Right lobe of liver (tissue), 6 donors: ENCODE data around the gene ENC1. TPM values are rescaled to one million over a fixed set of nuclear protein-coding genes. Genes with fewer than 3 reads are reported as not detected.

ENCODE experiments used
- ATAC-seq, 4 donors: fragments of 200-7000 bp; cut with Tn5 transposase; one replicate each; pipeline ENCODE4 v1.9.1; 2020; ENCODE audit warnings: mild to moderate bottlenecking in 4 of 4, moderate library complexity in 4 of 4
- DNase-seq, 3 donors: peaks; one replicate each; pipeline ENCODE4 v3.0.0-alpha.2; 2020
- H3K27ac ChIP-seq, 3 donors: fragments of 200-600 bp; one replicate each; pipeline ENCODE4 v1.8.0; 2022
- H3K27me3 ChIP-seq, 2 donors: fragments of 200-600 bp; one replicate each; pipeline ENCODE4 v1.8.0; 2022
- H3K36me3 ChIP-seq, 4 donors: fragments of 200-600 bp; sonication (generic) in 1 of 4; one replicate each; pipeline versions ENCODE4 v1.5.1 to v1.8.0; 2017 to 2022; ENCODE audit warnings: control low read depth in 1 of 4
- H3K4me1 ChIP-seq, 4 donors: fragments of 200-600 bp; sonication (generic) in 1 of 4; one replicate each; pipeline versions ENCODE4 v1.5.1 to v1.8.0; 2017 to 2022; ENCODE audit warnings: control low read depth in 1 of 4
- H3K4me3 ChIP-seq, 3 donors: fragments of 200-600 bp; one replicate each; pipeline ENCODE4 v1.8.0; 2022
- H3K9me3 ChIP-seq, 4 donors: fragments of 200-600 bp; sonication (generic) in 1 of 4; one replicate each; pipeline versions ENCODE4 v1.5.1 to v1.8.0; 2017 to 2022; ENCODE audit warnings: control low read depth in 1 of 4
- CTCF ChIP-seq, 4 donors: fragments of 200-600 bp in 3 of 4; fragments of 450-650 bp in 1 of 4; IDR thresholded peaks; one replicate each; pipeline versions ENCODE4 v1.5.1 to v1.8.0; 2016 to 2022; ENCODE audit warnings: antibody characterized with exemption in 4 of 4, mild to moderate bottlenecking in 2 of 4
- POLR2A ChIP-seq: fragments of 450-650 bp; IDR thresholded peaks from one replicate; pipeline ENCODE4 v1.6.1; 2017; ENCODE audit warnings: antibody characterized with exemption, mild to moderate bottlenecking
- WGBS: methylation state at CpG from one replicate; pipeline ENCODE4 v1.1.6; 2018; ENCODE audit warnings: low coverage, low lambda C conversion rate; ENCODE audit not compliant: insufficient coverage; ENCODE audit errors: missing lambda C conversion rate; 5-methylcytosine and 5-hydroxymethylcytosine counted together
- intact Hi-C, 2 donors: fragments of 100-400 bp; cut with DNase I; formaldehyde crosslinking; loops; one replicate each; pipeline versions ENCODE4 v1.11.2 to v1.14.1; 2022
- total RNA-seq, 6 experiments: library from RNA; depleted of rRNA in 2 of 6; stranded (reverse); fragments of >200 nt in 2 of 6; fragmentation: NEBNext Ultra II Directional in 3 of 6; extraction: Animal tissue kit (Norgen Biotek cat#: 25700) in 3 of 6; gene quantifications; one replicate each; pipeline versions ENCODE4 v1.1.0 to v1.2.4, GENCODE V29; 2016 to 2023
- donor health status: DM: no; HTN: yes; CAD: no.
- donor health status: DM: no; HTN: no; CAD: no.
- donor health status: DM: no; HTN: no; CAD: no.
- donor health status: DM: no; HTN: yes; CAD: no.
- donor health status: DM: no; HTN: yes; CAD: no.

ENC1 gene
- total RNA-seq, 6 experiments from 2014 or later, result 4.5 to 6.8 (median 5.5) TPM

GRCh38 chr5:74641735-74642542, 1.4 kb upstream of the ENC1 start:
- peaks cover 0 to 15% (median 0%) of the 10 kb centered on the region in 4 donors for H3K4me1 ChIP-seq
- no peaks in the 10 kb centered on the region for H3K27me3 ChIP-seq
- ATAC-seq (peak; percentile 17 to 30 (median 22)), DNase-seq (peak; percentile 41 to 69 (median 58))
- no peaks in the 10 kb centered on the region for H3K36me3 ChIP-seq
- peak overlapping the region; percentile 90 to 92 (median 91) for H3K27ac ChIP-seq
- TF ChIP-seq CTCF (IDR thresholded peaks at IDR 0.05) (peak; percentile 47 to 64 (median 60)), POLR2A (no peak)
- H3K9me3 ChIP-seq, result no peaks in the 10 kb centered on the region
- intact Hi-C loops, result loop anchor here (10.0 kb wide), 2 partner anchors 227 to 737 kb away; no protein-coding TSS in a partner anchor
- WGBS, result 0% methylated on average over 24 of the region's 28 CpGs
- peak overlapping the region; percentile 79 to 88 (median 79) for H3K4me3 ChIP-seq

- Histone ChIP-seq H3K9me3 (no peaks in the 10 kb centered on the region), H3K4me3 (peak overlapping the region; percentile 79 to 88 (median 79)), H3K27me3 (no peaks in the 10 kb centered on the region), H3K4me1 (peaks cover 0 to 15% (median 0%) of the 10 kb centered on the region in 4 donors), H3K36me3 (no peaks in the 10 kb centered on the region), H3K27ac (peak overlapping the region; percentile 90 to 92 (median 91))
- ATAC-seq (peak; percentile 53 to 77 (median 60)), DNase-seq (peak; percentile 87 to 92 (median 91))
- 1% methylated on average over 24 of the region's 47 CpGs for WGBS
- TF ChIP-seq CTCF (IDR thresholded peaks at IDR 0.05), result no peak
- TF ChIP-seq POLR2A, result no peak
- intact Hi-C loops, result loop anchor here (10.0 kb wide), 2 partner anchors 226 to 736 kb away; no protein-coding TSS in a partner anchor
Observed at GRCh38 chr5:74640954-74641734, 616 bp upstream of the ENC1 start.

- TF ChIP-seq CTCF (IDR thresholded peaks at IDR 0.05), result peak in 1 of 4 donors; percentile 33
- no peak for TF ChIP-seq POLR2A
Observed at GRCh38 chr5:74639807-74640449, 600 bp downstream of the ENC1 start.

More at GRCh38 chr5:74639807-74640449, 600 bp downstream of the ENC1 start:
- peak overlapping the region; percentile 90 to 92 (median 91) for H3K27ac ChIP-seq
- intact Hi-C loops, result loop anchor here (10.0 kb wide), 2 partner anchors 225 to 735 kb away; no protein-coding TSS in a partner anchor
- no peaks in the 10 kb centered on the region for H3K27me3 ChIP-seq
- 0% methylated on average over 20 of the region's 57 CpGs for WGBS
- peak overlapping the region; percentile 79 to 88 (median 79) for H3K4me3 ChIP-seq
- peak; percentile 23 to 48 (median 44) for ATAC-seq
- peak in 1 of 3 donors; percentile 64 for DNase-seq
- peaks cover 0 to 15% (median 0%) of the 10 kb centered on the region in 4 donors for H3K4me1 ChIP-seq
- H3K9me3 ChIP-seq, result no peaks in the 10 kb centered on the region
- peaks cover 0 to 8% (median 0%) of the 10 kb centered on the region in 4 donors for H3K36me3 ChIP-seq
